Neural cell (in vitro differentiated cells): ENCODE measurements around the gene RARS1. TPM values are rescaled to one million over a fixed set of nuclear protein-coding genes. Genes with fewer than 3 reads are reported as not detected.

ENCODE experiments used
- H2AFZ ChIP-seq: fragments of 200-600, 300-800 bp; sonication (generic), shearing (Covaris generic); 2 replicates; pipeline ENCODE4 v1.6.0; 2014; ENCODE audit warnings: low read depth, mild to moderate bottlenecking, antibody characterized with exemption, low read length, moderate library complexity
- H3F3A ChIP-seq: fragments of 200-600 bp; shearing (Covaris generic); 2 replicates; pipeline ENCODE4 v1.6.1; 2016; ENCODE audit warnings: mild to moderate bottlenecking, moderate library complexity, mixed read lengths, antibody characterized with exemption, low read length; ENCODE audit not compliant: insufficient read depth, poor library complexity, severe bottlenecking
- H3K27ac ChIP-seq: fragments of 200-600, 300-800 bp; sonication (generic), shearing (Covaris generic); 2 replicates; pipeline ENCODE4 v1.5.1; 2014; ENCODE audit warnings: mild to moderate bottlenecking, low read length, moderate library complexity
- H3K27me3 ChIP-seq: fragments of 300-800, 200-600 bp; sonication (generic), shearing (Covaris generic); 2 replicates; pipeline ENCODE4 v1.6.0; 2014; ENCODE audit warnings: mild to moderate bottlenecking, low read depth, low read length, moderate library complexity; ENCODE audit not compliant: insufficient read depth
- H3K36me3 ChIP-seq: fragments of 300-800, 200-600 bp; sonication (generic), shearing (Covaris generic); 2 replicates; pipeline ENCODE4 v1.5.1; 2014; ENCODE audit warnings: mild to moderate bottlenecking, antibody characterized with exemption, low read length, moderate library complexity; ENCODE audit not compliant: insufficient read depth
- H3K4me2 ChIP-seq: fragments of 300-800, 200-600 bp; sonication (generic), shearing (Covaris generic); 2 replicates; pipeline ENCODE4 v1.6.0; 2014; ENCODE audit warnings: mild to moderate bottlenecking, low read length
- H3K4me3 ChIP-seq: fragments of 300-800, 200-600 bp; sonication (generic), shearing (Covaris generic); 2 replicates; pipeline ENCODE4 v1.5.1; 2014; ENCODE audit warnings: mild to moderate bottlenecking, low read length, moderate library complexity
- H3K79me2 ChIP-seq: fragments of 200-600 bp; shearing (Covaris generic); replicated peaks from 2 replicates; pipeline ENCODE4 v1.6.0; 2014; ENCODE audit warnings: mild to moderate bottlenecking, low read length, moderate library complexity; ENCODE audit not compliant: insufficient read depth
- H3K9ac ChIP-seq: fragments of 300-800, 200-600 bp; sonication (generic), shearing (Covaris generic); 2 replicates; pipeline ENCODE4 v1.6.1; 2016; ENCODE audit warnings: mild to moderate bottlenecking, low read length, mixed read lengths
- H3K9me2 ChIP-seq: fragments of 200-600 bp; shearing (Covaris generic); 2 replicates; pipeline ENCODE4 v1.6.1; 2016; ENCODE audit warnings: mild to moderate bottlenecking, low read length, mixed read lengths; ENCODE audit not compliant: insufficient read depth
- H3K9me3 ChIP-seq: fragments of 200-600, 300-800 bp; sonication (generic), shearing (Covaris generic); 2 replicates; pipeline ENCODE4 v1.6.1; 2016; ENCODE audit warnings: mild to moderate bottlenecking, mixed run types, low read length, moderate library complexity, mixed read lengths
- H4K20me1 ChIP-seq: fragments of 200-600 bp; shearing (Covaris generic); 2 replicates; pipeline ENCODE4 v1.6.1; 2016; ENCODE audit warnings: mild to moderate bottlenecking, mixed run types; ENCODE audit not compliant: insufficient read depth
- EP300 ChIP-seq: fragments of 450-650 bp; conservative IDR thresholded peaks from 2 replicates; pipeline ENCODE4 v1.6.1; 2014; ENCODE audit warnings: antibody characterized with exemption, mild to moderate bottlenecking, moderate library complexity; ENCODE audit not compliant: poor library complexity, severe bottlenecking
- EZH2 ChIP-seq: fragments of 200-600, 300-800 bp; shearing (Covaris generic), sonication (generic); IDR thresholded peaks from 2 replicates; pipeline ENCODE4 v1.6.1; 2014; ENCODE audit warnings: antibody characterized with exemption, low read length, borderline replicate concordance, mild to moderate bottlenecking; ENCODE audit not compliant: insufficient read depth, poor library complexity, severe bottlenecking
- MXI1 ChIP-seq: fragments of 450-650 bp; conservative IDR thresholded peaks from 2 replicates; pipeline ENCODE4 v1.6.1; 2014; ENCODE audit warnings: antibody characterized with exemption, mild to moderate bottlenecking; ENCODE audit not compliant: poor library complexity, severe bottlenecking
- POLR2AphosphoS5 ChIP-seq: IDR thresholded peaks from 2 replicates; pipeline ENCODE4 v1.6.1; 2012
- RAD21 ChIP-seq: fragments of 450-650 bp; conservative IDR thresholded peaks from 2 replicates; pipeline ENCODE4 v1.6.1; 2014; ENCODE audit warnings: antibody characterized with exemption, mild to moderate bottlenecking, moderate library complexity
- SMC3 ChIP-seq: fragments of 450-650 bp; conservative IDR thresholded peaks from 2 replicates; pipeline ENCODE4 v1.6.1; 2014; ENCODE audit warnings: antibody characterized with exemption, mild to moderate bottlenecking, moderate library complexity; ENCODE audit not compliant: poor library complexity
- TAF1 ChIP-seq: IDR thresholded peaks from 2 replicates; pipeline ENCODE4 v1.6.1; 2012; ENCODE audit warnings: low read depth
- polyA plus RNA-seq: library from polyadenylated mRNA; depleted of rRNA; stranded (reverse); fragments of >200 nt; gene quantifications from 2 replicates; pipeline ENCODE4 v1.2.3, GENCODE V29; 2014
- TF ChIP-seq, protein P1 (sequence below): fragments of 450-650 bp; IDR thresholded peaks from 2 replicates; pipeline ENCODE4 v1.5.1; 2014; ENCODE audit warnings: antibody characterized with exemption, mild to moderate bottlenecking, moderate library complexity; ENCODE audit not compliant: poor library complexity, severe bottlenecking
- TF ChIP-seq, protein P2 (sequence below): IDR thresholded peaks from 2 replicates; pipeline ENCODE4 v1.6.1; 2012; ENCODE audit warnings: borderline replicate concordance

RARS1 gene
- polyA plus RNA-seq, 1 donor from 2014 or later: 140 TPM

DNA sequence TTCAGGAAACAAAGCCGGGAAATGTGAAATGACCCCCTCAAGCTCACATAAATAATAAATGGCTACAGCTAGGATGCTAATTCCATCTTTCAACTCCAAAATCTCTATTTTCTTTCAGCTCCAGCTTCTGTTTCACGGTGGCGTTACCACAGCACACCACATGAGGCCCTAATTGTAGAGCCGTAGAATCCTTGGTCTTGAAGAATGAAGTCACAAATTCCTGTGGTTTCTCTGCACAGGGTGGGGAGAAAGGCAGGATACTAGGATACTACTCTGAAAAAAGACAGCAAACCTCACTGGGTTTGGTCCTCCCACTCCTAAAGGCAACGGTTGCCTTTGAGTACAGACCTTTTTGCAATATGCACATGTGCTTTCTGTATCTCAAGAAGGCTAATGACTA is 13.9 kb upstream of the RARS1 start:
- TF ChIP-seq MXI1: no peak
- Histone ChIP-seq H3F3A (no peaks in the 10 kb centered on the region), H3K36me3 (no peaks in the 10 kb centered on the region), H3K9ac (no peak overlapping the region), H3K27ac (no peak overlapping the region), H3K4me3 (no peak overlapping the region), H3K27me3 (no peaks in the 10 kb centered on the region), H3K9me2 (no peaks in the 10 kb centered on the region), H3K79me2 (no peaks in the 10 kb centered on the region), H4K20me1 (no peaks in the 10 kb centered on the region), H2AFZ (no peak overlapping the region), H3K9me3 (no peaks in the 10 kb centered on the region), H3K4me2 (no peak overlapping the region)

DNA sequence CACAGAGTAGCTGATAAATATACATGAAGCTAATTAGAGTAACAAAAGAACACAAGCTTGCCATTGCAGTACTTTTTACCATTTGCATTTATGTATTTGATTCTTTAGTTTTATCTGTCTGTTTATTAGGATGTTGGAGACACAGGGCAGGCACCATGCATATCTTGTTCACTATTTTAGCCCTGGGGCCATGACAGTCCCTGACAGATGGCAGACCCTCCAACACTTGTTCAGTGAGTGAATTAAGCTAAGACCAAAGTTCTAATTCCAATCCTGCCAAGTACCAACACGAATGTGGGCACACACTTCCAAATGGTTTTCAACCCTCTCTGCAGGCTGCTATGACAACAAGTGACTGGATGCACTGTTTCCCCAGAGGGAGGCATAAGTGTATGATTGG is 12.0 kb upstream of the RARS1 start:
- H3K9ac ChIP-seq: no peak overlapping the region
- H3K9me2 ChIP-seq: no peaks in the 10 kb centered on the region
- H3K4me2 ChIP-seq: no peak overlapping the region
- H3F3A ChIP-seq: no peaks in the 10 kb centered on the region
- no peaks in the 10 kb centered on the region for H3K79me2 ChIP-seq
- no peaks in the 10 kb centered on the region for H3K27me3 ChIP-seq
- H3K27ac ChIP-seq: no peak overlapping the region
- no peak for TF ChIP-seq MXI1
- TF ChIP-seq EZH2: no peak
- no peak for TF ChIP-seq SMC3
- TF ChIP-seq RAD21: no peak
- TF ChIP-seq TAF1: no peak
- TF ChIP-seq, protein P1, sequence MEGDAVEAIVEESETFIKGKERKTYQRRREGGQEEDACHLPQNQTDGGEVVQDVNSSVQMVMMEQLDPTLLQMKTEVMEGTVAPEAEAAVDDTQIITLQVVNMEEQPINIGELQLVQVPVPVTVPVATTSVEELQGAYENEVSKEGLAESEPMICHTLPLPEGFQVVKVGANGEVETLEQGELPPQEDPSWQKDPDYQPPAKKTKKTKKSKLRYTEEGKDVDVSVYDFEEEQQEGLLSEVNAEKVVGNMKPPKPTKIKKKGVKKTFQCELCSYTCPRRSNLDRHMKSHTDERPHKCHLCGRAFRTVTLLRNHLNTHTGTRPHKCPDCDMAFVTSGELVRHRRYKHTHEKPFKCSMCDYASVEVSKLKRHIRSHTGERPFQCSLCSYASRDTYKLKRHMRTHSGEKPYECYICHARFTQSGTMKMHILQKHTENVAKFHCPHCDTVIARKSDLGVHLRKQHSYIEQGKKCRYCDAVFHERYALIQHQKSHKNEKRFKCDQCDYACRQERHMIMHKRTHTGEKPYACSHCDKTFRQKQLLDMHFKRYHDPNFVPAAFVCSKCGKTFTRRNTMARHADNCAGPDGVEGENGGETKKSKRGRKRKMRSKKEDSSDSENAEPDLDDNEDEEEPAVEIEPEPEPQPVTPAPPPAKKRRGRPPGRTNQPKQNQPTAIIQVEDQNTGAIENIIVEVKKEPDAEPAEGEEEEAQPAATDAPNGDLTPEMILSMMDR: no peak
- no peak for TF ChIP-seq EP300
- no peak for TF ChIP-seq POLR2AphosphoS5
- TF ChIP-seq, protein P2, sequence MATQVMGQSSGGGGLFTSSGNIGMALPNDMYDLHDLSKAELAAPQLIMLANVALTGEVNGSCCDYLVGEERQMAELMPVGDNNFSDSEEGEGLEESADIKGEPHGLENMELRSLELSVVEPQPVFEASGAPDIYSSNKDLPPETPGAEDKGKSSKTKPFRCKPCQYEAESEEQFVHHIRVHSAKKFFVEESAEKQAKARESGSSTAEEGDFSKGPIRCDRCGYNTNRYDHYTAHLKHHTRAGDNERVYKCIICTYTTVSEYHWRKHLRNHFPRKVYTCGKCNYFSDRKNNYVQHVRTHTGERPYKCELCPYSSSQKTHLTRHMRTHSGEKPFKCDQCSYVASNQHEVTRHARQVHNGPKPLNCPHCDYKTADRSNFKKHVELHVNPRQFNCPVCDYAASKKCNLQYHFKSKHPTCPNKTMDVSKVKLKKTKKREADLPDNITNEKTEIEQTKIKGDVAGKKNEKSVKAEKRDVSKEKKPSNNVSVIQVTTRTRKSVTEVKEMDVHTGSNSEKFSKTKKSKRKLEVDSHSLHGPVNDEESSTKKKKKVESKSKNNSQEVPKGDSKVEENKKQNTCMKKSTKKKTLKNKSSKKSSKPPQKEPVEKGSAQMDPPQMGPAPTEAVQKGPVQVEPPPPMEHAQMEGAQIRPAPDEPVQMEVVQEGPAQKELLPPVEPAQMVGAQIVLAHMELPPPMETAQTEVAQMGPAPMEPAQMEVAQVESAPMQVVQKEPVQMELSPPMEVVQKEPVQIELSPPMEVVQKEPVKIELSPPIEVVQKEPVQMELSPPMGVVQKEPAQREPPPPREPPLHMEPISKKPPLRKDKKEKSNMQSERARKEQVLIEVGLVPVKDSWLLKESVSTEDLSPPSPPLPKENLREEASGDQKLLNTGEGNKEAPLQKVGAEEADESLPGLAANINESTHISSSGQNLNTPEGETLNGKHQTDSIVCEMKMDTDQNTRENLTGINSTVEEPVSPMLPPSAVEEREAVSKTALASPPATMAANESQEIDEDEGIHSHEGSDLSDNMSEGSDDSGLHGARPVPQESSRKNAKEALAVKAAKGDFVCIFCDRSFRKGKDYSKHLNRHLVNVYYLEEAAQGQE: no peak
- H2AFZ ChIP-seq: no peak overlapping the region
- H3K4me3 ChIP-seq: no peak overlapping the region
- H3K9me3 ChIP-seq: no peaks in the 10 kb centered on the region
- no peaks in the 10 kb centered on the region for H3K36me3 ChIP-seq
- H4K20me1 ChIP-seq: no peaks in the 10 kb centered on the region

DNA sequence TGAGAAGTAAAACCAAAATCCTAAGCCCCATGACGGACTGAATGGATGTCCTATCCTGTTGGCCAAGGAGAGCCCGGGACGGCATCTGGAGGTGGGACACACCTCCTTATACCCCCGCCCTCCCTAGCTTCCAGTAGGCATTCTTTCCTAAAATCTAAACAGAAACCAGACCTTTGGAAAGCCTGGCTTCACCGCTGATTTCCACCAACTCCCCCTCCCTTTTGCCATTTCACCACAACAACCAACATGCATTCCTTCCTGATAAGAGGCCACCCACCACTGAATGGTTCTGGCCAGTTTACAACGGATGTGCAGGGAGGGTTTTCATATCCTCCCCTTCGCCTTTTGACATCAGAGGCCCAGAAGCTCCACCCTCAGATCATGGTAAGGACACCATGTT is 9.2 kb upstream of the RARS1 start:
- no peaks in the 10 kb centered on the region for H3K27me3 ChIP-seq
- no peaks in the 10 kb centered on the region for H3F3A ChIP-seq
- no peak for TF ChIP-seq POLR2AphosphoS5
- no peak for TF ChIP-seq RAD21
- TF ChIP-seq EP300: no peak
- TF ChIP-seq, protein P1: no peak
- no peak for TF ChIP-seq SMC3
- TF ChIP-seq EZH2: no peak
- TF ChIP-seq MXI1: no peak
- TF ChIP-seq, protein P2: no peak
- no peak for TF ChIP-seq TAF1
- H3K9me3 ChIP-seq: no peaks in the 10 kb centered on the region
- H3K36me3 ChIP-seq: no peaks in the 10 kb centered on the region
- no peaks in the 10 kb centered on the region for H3K9me2 ChIP-seq
- H3K79me2 ChIP-seq: no peaks in the 10 kb centered on the region
- H3K4me2 ChIP-seq: no peak overlapping the region
- no peak overlapping the region for H2AFZ ChIP-seq
- H3K27ac ChIP-seq: no peak overlapping the region
- no peaks in the 10 kb centered on the region for H4K20me1 ChIP-seq
- H3K4me3 ChIP-seq: no peak overlapping the region
- no peak overlapping the region for H3K9ac ChIP-seq
